ENCODE measurements around the gene NRCAM.
"Not testable (repeated sequence)": the region's sequence is repeated elsewhere in the genome, so short reads cannot be mapped to it uniquely, and the experiment has no call there.

DNA sequence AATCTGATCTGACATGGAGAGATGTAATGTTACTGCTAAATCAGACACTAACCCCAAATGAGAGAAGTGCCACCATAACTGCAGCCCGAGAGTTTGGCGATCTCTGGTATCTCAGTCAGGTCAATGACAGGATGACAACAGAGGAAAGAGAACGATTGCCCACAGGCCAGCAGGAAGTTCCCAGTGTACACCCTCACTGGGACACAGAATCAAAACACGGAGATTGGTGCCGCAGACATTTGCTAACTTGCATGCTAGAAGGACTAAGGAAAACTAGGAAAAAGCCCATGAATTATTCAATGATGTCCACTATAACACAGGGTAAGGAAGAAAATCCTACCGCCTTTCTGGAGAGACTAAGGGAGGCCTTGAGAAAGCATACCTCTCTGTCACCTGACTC lies 115.8 kb downstream of the NRCAM start:
- TF ChIP-seq, protein P1, sequence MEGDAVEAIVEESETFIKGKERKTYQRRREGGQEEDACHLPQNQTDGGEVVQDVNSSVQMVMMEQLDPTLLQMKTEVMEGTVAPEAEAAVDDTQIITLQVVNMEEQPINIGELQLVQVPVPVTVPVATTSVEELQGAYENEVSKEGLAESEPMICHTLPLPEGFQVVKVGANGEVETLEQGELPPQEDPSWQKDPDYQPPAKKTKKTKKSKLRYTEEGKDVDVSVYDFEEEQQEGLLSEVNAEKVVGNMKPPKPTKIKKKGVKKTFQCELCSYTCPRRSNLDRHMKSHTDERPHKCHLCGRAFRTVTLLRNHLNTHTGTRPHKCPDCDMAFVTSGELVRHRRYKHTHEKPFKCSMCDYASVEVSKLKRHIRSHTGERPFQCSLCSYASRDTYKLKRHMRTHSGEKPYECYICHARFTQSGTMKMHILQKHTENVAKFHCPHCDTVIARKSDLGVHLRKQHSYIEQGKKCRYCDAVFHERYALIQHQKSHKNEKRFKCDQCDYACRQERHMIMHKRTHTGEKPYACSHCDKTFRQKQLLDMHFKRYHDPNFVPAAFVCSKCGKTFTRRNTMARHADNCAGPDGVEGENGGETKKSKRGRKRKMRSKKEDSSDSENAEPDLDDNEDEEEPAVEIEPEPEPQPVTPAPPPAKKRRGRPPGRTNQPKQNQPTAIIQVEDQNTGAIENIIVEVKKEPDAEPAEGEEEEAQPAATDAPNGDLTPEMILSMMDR (conservative IDR thresholded peaks at IDR 0.05 in 1 of 2, IDR thresholded peaks at IDR 0.05 in 1 of 2; ENCODE audit: extremely low read depth in 1 of 2, insufficient read depth in 1 of 2, low read depth in 1 of 2, low read length in 2 of 2), result not testable (repeated sequence)
- not testable (repeated sequence) for TF ChIP-seq EZH2 (IDR thresholded peaks at IDR 0.05; ENCODE audit: borderline replicate concordance, low read length)

Data from mammary epithelial cell (primary cell).